H1 (cell line): ENCODE results near the gene B3GALT6. TPM values are rescaled to one million over a fixed set of nuclear protein-coding genes. Genes with fewer than 3 reads are reported as not detected.

Experiments used
- CTCF ChIA-PET: fragments of 300-600 bp; sonication (Branson Sonifier 250); formaldehyde crosslinking; loops from one replicate; lab custom pipeline; 2021; ENCODE audit not compliant: partially characterized antibody; lab: Charles Lee
- POLR2A ChIA-PET: fragments of 300-600 bp; sonication (Branson Sonifier 250); formaldehyde crosslinking; loops from one replicate; lab custom pipeline; 2021; ENCODE audit warnings: inconsistent platforms; ENCODE audit not compliant: partially characterized antibody; lab: Charles Lee
- DNase-seq, 2 experiments: peaks; one replicate each; pipeline versions ENCODE4 v3.0.0 to v3.0.0-alpha.2; 2010 to 2022; ENCODE audit warnings: low spot score in 2 of 2, low read depth in 1 of 2, mixed read lengths in 1 of 2
- FAIRE-seq: peaks from 2 replicates; lab custom pipeline; 2011; peaks lifted over from hg19 to GRCh38; lab: Jason Lieb, UNC
- H2AFZ ChIP-seq: 2 replicates; pipeline ENCODE4 v1.8.1; 2012; ENCODE audit warnings: low read length, inconsistent platforms
- H2AK5ac ChIP-seq: 2 replicates; pipeline ENCODE4 v1.6.1; 2013; ENCODE audit warnings: low read depth, low read length
- H2BK120ac ChIP-seq: replicated peaks from 2 replicates; pipeline ENCODE3; 2013; ENCODE audit warnings: low read depth, low read length, inconsistent platforms
- H2BK12ac ChIP-seq: 2 replicates; pipeline ENCODE4 v1.6.1; 2013; ENCODE audit warnings: low read depth, low read length
- H2BK15ac ChIP-seq: 2 replicates; pipeline ENCODE4 v1.6.1; 2013; ENCODE audit warnings: low read length
- H2BK20ac ChIP-seq: 2 replicates; pipeline ENCODE4 v1.6.1; 2013; ENCODE audit warnings: low read length
- H2BK5ac ChIP-seq: 2 replicates; pipeline ENCODE4 v1.6.1; 2013; ENCODE audit warnings: low read depth, low read length
- H3K14ac ChIP-seq: 2 replicates; pipeline ENCODE4 v1.6.1; 2013; ENCODE audit warnings: inconsistent platforms; ENCODE audit not compliant: insufficient read length
- H3K18ac ChIP-seq: 2 replicates; pipeline ENCODE4 v1.6.1; 2013; ENCODE audit warnings: low read length; ENCODE audit errors: extremely low read depth
- H3K23ac ChIP-seq: 2 replicates; pipeline ENCODE4 v1.6.1; 2013; ENCODE audit warnings: inconsistent platforms; ENCODE audit not compliant: insufficient read length
- H3K23me2 ChIP-seq: 2 replicates; pipeline ENCODE4 v1.6.1; 2013; ENCODE audit warnings: low read depth, low read length
- H3K27ac ChIP-seq: 2 replicates; pipeline ENCODE4 v1.6.1; 2011; ENCODE audit warnings: low read depth, low read length, inconsistent platforms
- H3K27me3 ChIP-seq, 4 experiments: replicated peaks in 1 of 4; 1 replicate in 1 of 4; 2 replicates in 3 of 4; pipeline versions ENCODE4 v1.6.1 to v1.8.1; 2011 to 2013; ENCODE audit warnings: low read length in 3 of 4, mild to moderate bottlenecking in 3 of 4, inconsistent platforms in 2 of 4, mixed read lengths in 2 of 4, moderate library complexity in 1 of 4; ENCODE audit not compliant: control insufficient read depth in 3 of 4, insufficient read depth in 3 of 4; ENCODE audit errors: extremely low read depth in 1 of 4
- H3K36me3 ChIP-seq, 4 experiments: 2 replicates each; pipeline versions ENCODE4 v1.6.1 to v1.8.1; 2011 to 2013; ENCODE audit warnings: mild to moderate bottlenecking in 4 of 4, low read length in 3 of 4, moderate library complexity in 2 of 4, control low read depth in 1 of 4, inconsistent platforms in 1 of 4; ENCODE audit not compliant: insufficient read depth in 4 of 4, control insufficient read depth in 2 of 4
- H3K4ac ChIP-seq: replicated peaks from 2 replicates; pipeline ENCODE3; 2013; ENCODE audit warnings: low read length, low read depth, mixed read lengths, inconsistent platforms; ENCODE audit not compliant: insufficient read length
- H3K4me1 ChIP-seq, 4 experiments: replicated peaks in 1 of 4; 1 replicate in 1 of 4; 2 replicates in 3 of 4; pipeline versions ENCODE4 v1.6.1 to v1.8.1; 2011 to 2013; ENCODE audit warnings: low read length in 3 of 4, inconsistent platforms in 2 of 4, mixed read lengths in 1 of 4; ENCODE audit not compliant: insufficient read depth in 4 of 4, control insufficient read depth in 3 of 4
- H3K4me2 ChIP-seq, 2 experiments: 2 replicates each; pipeline versions ENCODE4 v1.6.1 to v1.8.1; 2011 to 2013; ENCODE audit warnings: low read depth in 2 of 2, low read length in 2 of 2, control low read depth in 1 of 2, inconsistent platforms in 1 of 2, mild to moderate bottlenecking in 1 of 2; ENCODE audit not compliant: insufficient read depth in 1 of 2
- H3K4me3 ChIP-seq, 4 experiments: fragments of 200-600, 300-600 bp in 1 of 4; sonication (generic), shearing (Covaris generic), sonication (Bioruptor Twin) in 1 of 4; 2 replicates each; pipeline versions ENCODE4 v1.5.1 to v1.8.1; 2011 to 2016; ENCODE audit warnings: low read length in 4 of 4, low read depth in 3 of 4, control low read depth in 2 of 4, inconsistent platforms in 2 of 4, mild to moderate bottlenecking in 2 of 4, mixed read lengths in 1 of 4, moderate library complexity in 1 of 4; ENCODE audit not compliant: insufficient read depth in 2 of 4; ENCODE audit errors: extremely low read depth in 1 of 4
- H3K56ac ChIP-seq: replicated peaks from 2 replicates; pipeline ENCODE3; 2013; ENCODE audit warnings: low read depth, mild to moderate bottlenecking, mixed read lengths, low read length, inconsistent platforms; ENCODE audit not compliant: insufficient read length
- H3K79me1 ChIP-seq: 2 replicates; pipeline ENCODE4 v1.6.1; 2013; ENCODE audit warnings: low read depth, low read length, control low read depth
- H3K79me2 ChIP-seq, 2 experiments: 2 replicates each; pipeline versions ENCODE4 v1.6.1 to v1.8.1; 2012 to 2013; ENCODE audit warnings: low read length in 2 of 2, mild to moderate bottlenecking in 2 of 2, inconsistent platforms in 1 of 2; ENCODE audit not compliant: insufficient read depth in 2 of 2, control insufficient read depth in 1 of 2
- H3K9ac ChIP-seq, 4 experiments: replicated peaks in 1 of 4; 1 replicate in 1 of 4; 2 replicates in 3 of 4; pipeline versions ENCODE4 v1.6.1 to v1.8.1; 2011 to 2013; ENCODE audit warnings: low read depth in 3 of 4, low read length in 3 of 4, control low read depth in 2 of 4, mild to moderate bottlenecking in 2 of 4, moderate library complexity in 2 of 4, inconsistent platforms in 1 of 4; ENCODE audit errors: extremely low read depth in 1 of 4
- H3K9me3 ChIP-seq, 2 experiments: 2 replicates each; pipeline versions ENCODE4 v1.6.1 to v1.8.1; 2012 to 2013; ENCODE audit warnings: mild to moderate bottlenecking in 2 of 2, moderate library complexity in 2 of 2, control low read depth in 1 of 2, inconsistent platforms in 1 of 2, low read depth in 1 of 2, low read length in 1 of 2, mixed read lengths in 1 of 2; ENCODE audit not compliant: insufficient read depth in 2 of 2
- H4K20me1 ChIP-seq, 2 experiments: replicated peaks in 1 of 2; 2 replicates each; pipeline versions ENCODE3 to v1.8.1; 2011 to 2013; ENCODE audit warnings: inconsistent platforms in 2 of 2, low read length in 2 of 2, mild to moderate bottlenecking in 1 of 2; ENCODE audit not compliant: insufficient read depth in 2 of 2, control insufficient read depth in 1 of 2
- H4K5ac ChIP-seq: 2 replicates; pipeline ENCODE4 v1.6.1; 2013; ENCODE audit warnings: low read length, low read depth, mixed read lengths, inconsistent platforms; ENCODE audit not compliant: insufficient read length
- H4K8ac ChIP-seq: 2 replicates; pipeline ENCODE4 v1.8.0; 2013; ENCODE audit warnings: mild to moderate bottlenecking, moderate library complexity, low read length, inconsistent platforms; ENCODE audit not compliant: insufficient read depth; ENCODE audit errors: extremely low read depth
- H4K91ac ChIP-seq: replicated peaks from 2 replicates; pipeline ENCODE3; 2013; ENCODE audit warnings: low read length, mixed read lengths, inconsistent platforms; ENCODE audit not compliant: insufficient read length
- BRCA1 ChIP-seq: IDR thresholded peaks from 2 replicates; pipeline ENCODE4 v1.6.1; 2012; ENCODE audit warnings: low read depth, low read length, improper control_type of control experiment
- CTBP2 ChIP-seq: IDR thresholded peaks from 2 replicates; pipeline ENCODE4 v1.7.0; 2011; ENCODE audit warnings: borderline replicate concordance, mild to moderate bottlenecking, moderate library complexity, mixed read lengths, low read length; ENCODE audit not compliant: insufficient read depth, insufficient read length
- EGR1 ChIP-seq: IDR thresholded peaks from 2 replicates; pipeline ENCODE4 v1.6.1; 2011; ENCODE audit warnings: low read depth, low read length, borderline replicate concordance
- FOSL1 ChIP-seq: IDR thresholded peaks from 2 replicates; pipeline ENCODE4 v1.6.1; 2011; ENCODE audit warnings: mild to moderate bottlenecking, low read depth, low read length, moderate library complexity; ENCODE audit not compliant: insufficient read depth
- GTF2F1 ChIP-seq: IDR thresholded peaks from 2 replicates; pipeline ENCODE4 v1.6.1; 2012; ENCODE audit warnings: low read depth, low read length, improper control_type of control experiment, borderline replicate concordance
- HDAC2 ChIP-seq, 2 experiments: fragments of 300-600 bp in 1 of 2; sonication (generic) in 1 of 2; IDR thresholded peaks; 2 replicates each; pipeline ENCODE4 v1.6.1; 2011 to 2012; ENCODE audit warnings: low read depth in 2 of 2, low read length in 2 of 2, mild to moderate bottlenecking in 2 of 2, moderate library complexity in 2 of 2, borderline replicate concordance in 1 of 2, inconsistent platforms in 1 of 2
- NRF1 ChIP-seq: IDR thresholded peaks from 2 replicates; pipeline ENCODE4 v1.6.1; 2011; ENCODE audit warnings: mild to moderate bottlenecking, low read depth, low read length, improper control_type of control experiment
- RNF2 ChIP-seq: fragments of 200-900, 300-1000 bp; sonication (generic); IDR thresholded peaks from 2 replicates; pipeline ENCODE4 v1.7.1; 2016; ENCODE audit warnings: borderline replicate concordance, low read depth, mild to moderate bottlenecking, antibody characterized with exemption, low read length; ENCODE audit not compliant: poor library complexity, severe bottlenecking; ENCODE audit errors: missing control alignments
- SIRT6 ChIP-seq: IDR thresholded peaks from one replicate; pipeline ENCODE4 v1.7.1; 2012; ENCODE audit warnings: low read length, inconsistent platforms
- SIX5 ChIP-seq: IDR thresholded peaks from 2 replicates; pipeline ENCODE4 v1.6.1; 2011; ENCODE audit warnings: mild to moderate bottlenecking, low read depth, low read length
- ZNF274 ChIP-seq: IDR thresholded peaks from 2 replicates; pipeline ENCODE4 v1.7.0; 2012; ENCODE audit warnings: low read length, borderline replicate concordance; ENCODE audit errors: extremely low read depth
- WGBS, 2 experiments: shearing (Covaris generic) in 1 of 2; methylation state at CpG; one replicate each; pipeline versions ENCODE4 v1.1.6 to v1.1.7; 2013 to 2015; ENCODE audit warnings: low lambda C conversion rate in 2 of 2, mixed read lengths in 2 of 2, inconsistent platforms in 1 of 2, low coverage in 1 of 2, missing lambda C conversion rate in 1 of 2; ENCODE audit not compliant: insufficient replicate concordance in 2 of 2, insufficient coverage in 1 of 2, insufficient read length in 1 of 2; ENCODE audit errors: extremely low coverage in 1 of 2, missing lambda C conversion rate in 1 of 2; 5-methylcytosine and 5-hydroxymethylcytosine counted together
- polyA plus RNA-seq, 7 experiments: library from polyadenylated mRNA; depleted of rRNA in 3 of 7; stranded (reverse) in 5 of 7; unstranded in 2 of 7; fragments of >200 nt in 5 of 7; fragments of 200-250 nt in 2 of 7; gene quantifications; 1 replicate in 5 of 7; 2 replicates in 1 of 7; 4 replicates in 1 of 7; pipeline versions ENCODE4 v1.2.1 to v1.2.3, GENCODE V29; 2011 to 2013; ENCODE audit warnings: missing spikeins in 2 of 7, mixed read lengths in 2 of 7
- total RNA-seq: library from RNA; stranded (reverse); fragmentation: NEBNext Ultra II Directional; extraction: Animal tissue kit (Norgen Biotek cat#: 25700); gene quantifications from 2 replicates; pipeline ENCODE4 v1.2.1, GENCODE V29; 2021

Gene B3GALT6
- total and polyA plus RNA-seq, 2 of the 8 experiments (the other 6 are each of a cell fraction or from before 2014, with no cell fraction given): 18.4 to 20.4 TPM

- Histone ChIP-seq H2AFZ (no peak overlapping the region), H4K20me1 (peaks cover 3 to 13% of the 10 kb centered on the region in 2 experiments), H3K4me3 (no peak overlapping the region), H4K91ac (no peak overlapping the region), H3K27ac (no peak overlapping the region), H3K23me2 (no peaks in the 10 kb centered on the region), H3K27me3 (no peaks in the 10 kb centered on the region), H3K79me2 (no peaks in the 10 kb centered on the region), H2BK15ac (no peak overlapping the region), H3K4me1 (no peaks in the 10 kb centered on the region; a peak in 1 of 7 replicates), H3K56ac (no peak overlapping the region), H4K8ac (no peak overlapping the region; the same call in 1 of the 2 replicates), H3K23ac (no peak overlapping the region), H2BK20ac (no peak overlapping the region), H3K36me3 (peaks cover 2 to 30% (median 11%) of the 10 kb centered on the region in 4 experiments; a peak in 7 of 8 replicates), H4K5ac (no peak overlapping the region), H3K9me3 (no peaks in the 10 kb centered on the region), H3K4ac (no peak overlapping the region), H2AK5ac (no peak overlapping the region), H3K79me1 (peaks cover 5% of the 10 kb centered on the region; the same call in 1 of the 2 replicates), H3K9ac (no peak overlapping the region), H3K18ac (no peak overlapping the region), H2BK12ac (no peak overlapping the region), H3K14ac (no peak overlapping the region), H2BK5ac (no peak overlapping the region), H2BK120ac (no peak overlapping the region), H3K4me2 (no peak overlapping the region)
- no peak for DNase-seq
- POLR2A ChIA-PET: interaction anchor here (4.3 kb wide), 1 partner anchor 9 kb away, joined by 15 read pairs; no protein-coding TSS in a partner anchor
- WGBS, 2 experiments: 95% methylated on average over 50 of the region's 52 CpGs; no CpG with 5 or more reads in 1 of the 2 experiments
- CTCF ChIA-PET: interaction anchor here (1.1 to 2.3 kb wide), 4 partner anchors 13 to 96 kb away, joined by 3 to 9 read pairs (median 6); no protein-coding TSS in a partner anchor
- no peak for FAIRE-seq
- no peak for TF ChIP-seq FOSL1
- TF ChIP-seq ZNF274: no peak
- no peak for TF ChIP-seq GTF2F1
- TF ChIP-seq SIRT6: no peak
- no peak for TF ChIP-seq EGR1
- TF ChIP-seq BRCA1: no peak
- TF ChIP-seq HDAC2 (IDR thresholded peaks at IDR 0.05; ENCODE audit: borderline replicate concordance in 1 of 2, low read depth in 2 of 2, low read length in 2 of 2): no peak
- TF ChIP-seq SIX5: no peak
- TF ChIP-seq CTBP2: no peak
- no peak for TF ChIP-seq NRF1
- TF ChIP-seq RNF2: no peak
Measured at GRCh38 chr1:1217621-1218523, 14.2 kb upstream of the B3GALT6 start.
